Loucy (cell line): ENCODE data around the gene ERVH48-1.

Experiments used
- H2AFZ ChIP-seq: fragments of 200-600 bp; sonication (generic); 2 replicates; pipeline ENCODE4 v1.6.0; 2016; ENCODE audit warnings: antibody characterized with exemption, mild to moderate bottlenecking, low read length, moderate library complexity
- H3F3A ChIP-seq: fragments of 200-600 bp; 2 replicates; pipeline ENCODE4 v1.6.0; 2016; ENCODE audit warnings: antibody characterized with exemption, low read depth, mild to moderate bottlenecking
- H3K27me3 ChIP-seq: fragments of 200-600 bp; sonication (generic); 2 replicates; pipeline ENCODE4 v1.6.1; 2014; ENCODE audit warnings: low read length, mild to moderate bottlenecking; ENCODE audit not compliant: insufficient read depth, poor library complexity, severe bottlenecking
- H3K36me3 ChIP-seq: fragments of 200-600 bp; sonication (generic); 2 replicates; pipeline ENCODE4 v1.6.1; 2016; ENCODE audit warnings: low read length; ENCODE audit not compliant: insufficient read depth
- H3K4me1 ChIP-seq: fragments of 200-600 bp; sonication (generic); 2 replicates; pipeline ENCODE4 v1.5.1; 2014; ENCODE audit warnings: low read length, mild to moderate bottlenecking; ENCODE audit not compliant: insufficient read depth, poor library complexity, severe bottlenecking
- H3K4me2 ChIP-seq: fragments of 200-600 bp; sonication (generic); 2 replicates; pipeline ENCODE4 v1.6.0; 2014; ENCODE audit warnings: antibody characterized with exemption, low read length, low read depth, mild to moderate bottlenecking; ENCODE audit not compliant: poor library complexity, severe bottlenecking
- H3K4me3 ChIP-seq: fragments of 200-600 bp; sonication (generic); 2 replicates; pipeline ENCODE4 v1.5.1; 2014; ENCODE audit warnings: low read length, mild to moderate bottlenecking, mixed read lengths; ENCODE audit not compliant: poor library complexity, severe bottlenecking
- H3K79me2 ChIP-seq: fragments of 200-600 bp; sonication (generic); 2 replicates; pipeline ENCODE4 v1.6.1; 2014; ENCODE audit warnings: low read length; ENCODE audit not compliant: insufficient read depth
- H3K9ac ChIP-seq: fragments of 200-600 bp; sonication (generic); 2 replicates; pipeline ENCODE4 v1.6.0; 2014; ENCODE audit warnings: mild to moderate bottlenecking, low read depth, low read length, moderate library complexity; ENCODE audit not compliant: poor library complexity, severe bottlenecking
- H3K9me2 ChIP-seq: fragments of 200-600 bp; sonication (generic); replicated peaks from 2 replicates; pipeline ENCODE4 v1.6.1; 2016; ENCODE audit warnings: low read depth, low read length, mixed read lengths
- H3K9me3 ChIP-seq: fragments of 200-600 bp; sonication (generic); 2 replicates; pipeline ENCODE4 v1.6.1; 2014; ENCODE audit warnings: mild to moderate bottlenecking, antibody characterized with exemption, low read length, low read depth; ENCODE audit not compliant: insufficient read depth
- H4K20me1 ChIP-seq: fragments of 200-600 bp; sonication (generic); 2 replicates; pipeline ENCODE4 v1.6.0; 2014; ENCODE audit warnings: antibody characterized with exemption, low read length, mild to moderate bottlenecking; ENCODE audit not compliant: insufficient read depth, poor library complexity, severe bottlenecking
- EZH2phosphoT487 ChIP-seq: fragments of 200-600 bp; IDR thresholded peaks from 2 replicates; pipeline ENCODE4 v1.6.1; 2018; ENCODE audit warnings: antibody characterized with exemption, mild to moderate bottlenecking, moderate library complexity, borderline replicate concordance
- TF ChIP-seq, protein P1 (sequence below): fragments of 200-600 bp; sonication (generic); conservative IDR thresholded peaks from 2 replicates; pipeline ENCODE4 v1.5.1; 2014; ENCODE audit warnings: mild to moderate bottlenecking, antibody characterized with exemption, low read length

Gene ERVH48-1

GRCh38 chr21:42868196-42868595, 57.2 kb downstream of the ERVH48-1 start:
- H3K4me2 ChIP-seq: no peak overlapping the region
- H2AFZ ChIP-seq: no peak overlapping the region
- H4K20me1 ChIP-seq: no peaks in the 10 kb centered on the region
- no peak overlapping the region for H3K9ac ChIP-seq
- peaks cover 64% of the 10 kb centered on the region for H3K79me2 ChIP-seq
- no peak for TF ChIP-seq EZH2phosphoT487
- TF ChIP-seq, protein P1, sequence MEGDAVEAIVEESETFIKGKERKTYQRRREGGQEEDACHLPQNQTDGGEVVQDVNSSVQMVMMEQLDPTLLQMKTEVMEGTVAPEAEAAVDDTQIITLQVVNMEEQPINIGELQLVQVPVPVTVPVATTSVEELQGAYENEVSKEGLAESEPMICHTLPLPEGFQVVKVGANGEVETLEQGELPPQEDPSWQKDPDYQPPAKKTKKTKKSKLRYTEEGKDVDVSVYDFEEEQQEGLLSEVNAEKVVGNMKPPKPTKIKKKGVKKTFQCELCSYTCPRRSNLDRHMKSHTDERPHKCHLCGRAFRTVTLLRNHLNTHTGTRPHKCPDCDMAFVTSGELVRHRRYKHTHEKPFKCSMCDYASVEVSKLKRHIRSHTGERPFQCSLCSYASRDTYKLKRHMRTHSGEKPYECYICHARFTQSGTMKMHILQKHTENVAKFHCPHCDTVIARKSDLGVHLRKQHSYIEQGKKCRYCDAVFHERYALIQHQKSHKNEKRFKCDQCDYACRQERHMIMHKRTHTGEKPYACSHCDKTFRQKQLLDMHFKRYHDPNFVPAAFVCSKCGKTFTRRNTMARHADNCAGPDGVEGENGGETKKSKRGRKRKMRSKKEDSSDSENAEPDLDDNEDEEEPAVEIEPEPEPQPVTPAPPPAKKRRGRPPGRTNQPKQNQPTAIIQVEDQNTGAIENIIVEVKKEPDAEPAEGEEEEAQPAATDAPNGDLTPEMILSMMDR: no peak
- no peaks in the 10 kb centered on the region for H3K9me3 ChIP-seq
- no peaks in the 10 kb centered on the region for H3K9me2 ChIP-seq
- no peak overlapping the region for H3K4me3 ChIP-seq
- H3K36me3 ChIP-seq: peaks cover 64% of the 10 kb centered on the region
- no peaks in the 10 kb centered on the region for H3K4me1 ChIP-seq
- no peaks in the 10 kb centered on the region for H3K27me3 ChIP-seq
- no peaks in the 10 kb centered on the region for H3F3A ChIP-seq
